WTC11 (cell line): ENCODE measurements around the gene SLC22A7. TPM values are rescaled to one million over a fixed set of nuclear protein-coding genes. Genes with fewer than 3 reads are reported as not detected.

ENCODE experiments used
- ATAC-seq: fragments of 200-7000 bp; cut with Tn5 transposase; 2 replicates; pipeline ENCODE4 v1.10.0; 2021; ENCODE audit warnings: mild to moderate bottlenecking, moderate library complexity
- CTCF ChIA-PET: fragments of 300-600 bp; sonication (Branson Sonifier 250); formaldehyde crosslinking; loops from one replicate; lab custom pipeline; 2021; ENCODE audit warnings: antibody characterized with exemption; lab: Charles Lee
- POLR2A ChIA-PET: fragments of 350-600 bp; sonication (Branson Sonifier 250); formaldehyde crosslinking; loops from one replicate; lab custom pipeline; 2021; ENCODE audit warnings: antibody characterized with exemption; lab: Charles Lee
- DNase-seq: peaks from one replicate; pipeline ENCODE4 v3.0.0; 2021; ENCODE audit warnings: low spot score
- H3K27ac Mint-ChIP-seq: 2 replicates; pipeline ENCODE4 v1.8.0; 2021; ENCODE audit warnings: mixed read lengths
- H3K27me3 Mint-ChIP-seq: 2 replicates; pipeline ENCODE4 v1.8.0; 2021; ENCODE audit warnings: low read depth, mild to moderate bottlenecking, moderate library complexity, mixed read lengths
- H3K36me3 Mint-ChIP-seq: 2 replicates; pipeline ENCODE4 v1.8.0; 2021; ENCODE audit warnings: mixed read lengths
- H3K4me1 Mint-ChIP-seq: 2 replicates; pipeline ENCODE4 v1.8.0; 2022; ENCODE audit warnings: mixed read lengths
- H3K4me3 Mint-ChIP-seq: 2 replicates; pipeline ENCODE4 v1.8.0; 2021; ENCODE audit warnings: mild to moderate bottlenecking, moderate library complexity, mixed read lengths
- H3K9me3 Mint-ChIP-seq: 2 replicates; pipeline ENCODE4 v1.8.0; 2021; ENCODE audit warnings: mixed read lengths
- FOXP1 ChIP-seq: sonication (generic); formaldehyde crosslinking; IDR thresholded peaks from 2 replicates; pipeline ENCODE4 v1.8.0; 2022; ENCODE audit warnings: missing genetic modification reagents, mild to moderate bottlenecking, moderate library complexity, borderline replicate concordance
- GABPB1 ChIP-seq: sonication (generic); formaldehyde crosslinking; IDR thresholded peaks from 2 replicates; pipeline ENCODE4 v1.8.1; 2023; ENCODE audit warnings: mild to moderate bottlenecking, missing genetic modification reagents
- GRHL2 ChIP-seq: fragments of 250-450 bp; sonication (Bioruptor Pico); IDR thresholded peaks from 2 replicates; pipeline ENCODE4 v1.8.0; 2022; ENCODE audit warnings: mild to moderate bottlenecking, moderate library complexity; ENCODE audit not compliant: insufficient replicate concordance, severe bottlenecking
- NFATC4 ChIP-seq: fragments of 250-450 bp; sonication (Bioruptor Pico); IDR thresholded peaks from 2 replicates; pipeline ENCODE4 v1.9.0; 2021; ENCODE audit warnings: mild to moderate bottlenecking
- NR1H2 ChIP-seq: sonication (generic); formaldehyde crosslinking; IDR thresholded peaks from 2 replicates; pipeline ENCODE4 v1.9.0; 2021; ENCODE audit warnings: mild to moderate bottlenecking, moderate library complexity, missing genetic modification reagents
- NR2C2 ChIP-seq: sonication (generic); formaldehyde crosslinking; IDR thresholded peaks from 2 replicates; pipeline ENCODE4 v1.8.0; 2022; ENCODE audit warnings: mild to moderate bottlenecking, missing genetic modification reagents
- SOX15 ChIP-seq: fragments of 250-450 bp; sonication (Bioruptor Pico); IDR thresholded peaks from 2 replicates; pipeline ENCODE4 v1.9.0; 2021; ENCODE audit warnings: mild to moderate bottlenecking
- total RNA-seq: library from RNA; stranded (reverse); gene quantifications from 3 replicates; pipeline ENCODE4 v1.2.3, GENCODE V29; 2021
- TF ChIP-seq, protein P1 (sequence below): sonication (generic); formaldehyde crosslinking; IDR thresholded peaks from 2 replicates; pipeline ENCODE4 v1.8.1; 2023; ENCODE audit warnings: mild to moderate bottlenecking, missing genetic modification reagents
- TF ChIP-seq, protein P2 (sequence below): sonication (generic); formaldehyde crosslinking; IDR thresholded peaks from 2 replicates; pipeline ENCODE4 v1.8.1; 2023; ENCODE audit warnings: mild to moderate bottlenecking, moderate library complexity, missing genetic modification reagents
- TF ChIP-seq, protein P3 (sequence below): sonication (generic); formaldehyde crosslinking; IDR thresholded peaks from 2 replicates; pipeline ENCODE4 v1.8.0; 2023; ENCODE audit warnings: mild to moderate bottlenecking, missing genetic modification reagents
- TF ChIP-seq, protein P4 (sequence below): fragments of 250-450 bp; sonication (Bioruptor Pico); IDR thresholded peaks from 2 replicates; pipeline ENCODE4 v1.9.0; 2021; ENCODE audit warnings: mild to moderate bottlenecking, borderline replicate concordance
- TF ChIP-seq, protein P5 (sequence below): sonication (generic); formaldehyde crosslinking; conservative IDR thresholded peaks from 2 replicates; pipeline ENCODE4 v1.8.1; 2022; ENCODE audit warnings: mild to moderate bottlenecking, missing genetic modification reagents

Gene SLC22A7
- total RNA-seq, 1 experiment from 2014 or later, result not detected

DNA sequence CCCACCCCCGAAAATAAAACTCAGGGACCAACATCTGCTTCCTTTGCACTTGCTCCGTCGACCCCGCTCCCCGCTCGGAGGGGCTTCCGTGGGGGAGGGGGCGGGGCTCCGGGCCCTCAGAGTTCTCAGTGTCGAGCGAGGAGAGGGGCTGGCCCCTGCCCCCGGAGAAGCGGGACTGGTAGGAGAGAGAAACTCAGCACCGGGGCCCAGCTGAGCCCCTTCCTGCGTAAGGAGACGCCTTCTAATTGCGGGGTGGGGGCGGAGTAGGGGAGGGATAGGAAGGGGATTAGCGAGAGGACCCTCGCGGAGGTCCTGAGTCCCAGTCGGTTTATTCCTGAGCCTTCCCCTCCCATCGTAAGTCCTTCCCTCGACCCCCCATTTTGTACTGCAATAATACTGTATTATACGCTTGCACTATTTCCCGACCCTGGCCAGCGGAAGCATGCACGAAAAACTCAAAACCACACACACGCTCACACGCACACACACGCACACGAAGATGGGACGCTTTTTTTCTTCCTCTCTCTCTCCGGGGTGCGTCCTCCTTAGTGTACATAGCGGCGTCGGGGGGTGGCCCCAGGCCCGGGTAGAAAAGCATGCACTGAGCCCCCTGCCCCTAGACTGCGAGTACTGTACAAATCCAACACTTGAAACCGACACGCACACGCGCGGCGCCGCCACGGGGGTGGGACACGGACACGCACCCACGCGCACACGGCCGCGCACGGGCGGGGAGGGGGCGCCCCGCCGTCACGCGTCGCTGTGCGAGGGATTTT is 22.1 kb upstream of the SLC22A7 start (continued):
- TF ChIP-seq, protein P1, sequence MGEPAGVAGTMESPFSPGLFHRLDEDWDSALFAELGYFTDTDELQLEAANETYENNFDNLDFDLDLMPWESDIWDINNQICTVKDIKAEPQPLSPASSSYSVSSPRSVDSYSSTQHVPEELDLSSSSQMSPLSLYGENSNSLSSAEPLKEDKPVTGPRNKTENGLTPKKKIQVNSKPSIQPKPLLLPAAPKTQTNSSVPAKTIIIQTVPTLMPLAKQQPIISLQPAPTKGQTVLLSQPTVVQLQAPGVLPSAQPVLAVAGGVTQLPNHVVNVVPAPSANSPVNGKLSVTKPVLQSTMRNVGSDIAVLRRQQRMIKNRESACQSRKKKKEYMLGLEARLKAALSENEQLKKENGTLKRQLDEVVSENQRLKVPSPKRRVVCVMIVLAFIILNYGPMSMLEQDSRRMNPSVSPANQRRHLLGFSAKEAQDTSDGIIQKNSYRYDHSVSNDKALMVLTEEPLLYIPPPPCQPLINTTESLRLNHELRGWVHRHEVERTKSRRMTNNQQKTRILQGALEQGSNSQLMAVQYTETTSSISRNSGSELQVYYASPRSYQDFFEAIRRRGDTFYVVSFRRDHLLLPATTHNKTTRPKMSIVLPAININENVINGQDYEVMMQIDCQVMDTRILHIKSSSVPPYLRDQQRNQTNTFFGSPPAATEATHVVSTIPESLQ (CRISPR knock-in tag), result no peak
- TF ChIP-seq, all 79 proteins: peak for 0

DNA sequence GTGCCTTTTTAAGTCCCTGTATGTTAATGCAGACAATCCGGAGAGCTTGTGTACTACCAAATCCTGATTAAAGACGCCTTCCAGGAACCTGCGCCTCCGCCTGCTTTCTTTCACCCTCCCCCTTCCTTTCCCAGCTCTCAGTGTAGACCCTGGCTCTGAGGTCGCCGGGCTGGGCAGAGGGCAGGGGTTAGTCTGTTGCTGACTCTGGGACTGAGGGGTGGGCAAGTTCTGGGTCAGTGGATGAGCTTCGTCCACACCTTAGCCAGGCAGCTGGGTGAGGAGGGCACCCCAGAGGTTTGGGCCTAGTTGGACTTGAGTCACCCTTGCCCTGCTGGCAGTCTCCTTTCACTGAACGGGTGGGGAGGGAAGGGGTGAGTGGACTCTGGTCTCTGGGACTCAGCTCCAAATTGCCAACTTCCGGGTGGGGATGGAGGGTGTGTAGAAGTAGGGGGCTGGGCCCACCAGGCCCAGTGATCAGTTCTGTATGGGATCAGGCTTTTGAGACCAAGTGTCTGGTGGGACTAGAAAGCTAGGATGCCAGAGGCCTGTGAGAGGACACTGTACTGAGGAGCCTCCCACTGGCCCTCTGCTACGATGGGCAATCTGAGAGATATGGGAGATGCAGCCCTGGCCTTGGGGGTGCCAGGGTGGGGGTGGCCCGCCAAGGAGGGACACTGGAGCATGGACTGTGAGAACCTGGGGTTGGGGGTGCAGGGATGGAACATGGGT is 21.3 kb upstream of the SLC22A7 start:
- Mint-ChIP-seq H3K4me1 (peaks cover 34% of the 10 kb centered on the region), H3K36me3 (no peaks in the 10 kb centered on the region), H3K27me3 (peaks cover 63% of the 10 kb centered on the region)
- no peak for DNase-seq
- ATAC-seq, result no peak; the same call in 1 of the 2 replicates
- TF ChIP-seq, protein P2, sequence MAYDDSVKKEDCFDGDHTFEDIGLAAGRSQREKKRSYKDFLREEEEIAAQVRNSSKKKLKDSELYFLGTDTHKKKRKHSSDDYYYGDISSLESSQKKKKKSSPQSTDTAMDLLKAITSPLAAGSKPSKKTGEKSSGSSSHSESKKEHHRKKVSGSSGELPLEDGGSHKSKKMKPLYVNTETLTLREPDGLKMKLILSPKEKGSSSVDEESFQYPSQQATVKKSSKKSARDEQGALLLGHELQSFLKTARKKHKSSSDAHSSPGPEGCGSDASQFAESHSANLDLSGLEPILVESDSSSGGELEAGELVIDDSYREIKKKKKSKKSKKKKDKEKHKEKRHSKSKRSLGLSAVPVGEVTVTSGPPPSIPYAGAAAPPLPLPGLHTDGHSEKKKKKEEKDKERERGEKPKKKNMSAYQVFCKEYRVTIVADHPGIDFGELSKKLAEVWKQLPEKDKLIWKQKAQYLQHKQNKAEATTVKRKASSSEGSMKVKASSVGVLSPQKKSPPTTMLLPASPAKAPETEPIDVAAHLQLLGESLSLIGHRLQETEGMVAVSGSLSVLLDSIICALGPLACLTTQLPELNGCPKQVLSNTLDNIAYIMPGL (CRISPR knock-in tag), result no peak
- TF ChIP-seq, protein P3, sequence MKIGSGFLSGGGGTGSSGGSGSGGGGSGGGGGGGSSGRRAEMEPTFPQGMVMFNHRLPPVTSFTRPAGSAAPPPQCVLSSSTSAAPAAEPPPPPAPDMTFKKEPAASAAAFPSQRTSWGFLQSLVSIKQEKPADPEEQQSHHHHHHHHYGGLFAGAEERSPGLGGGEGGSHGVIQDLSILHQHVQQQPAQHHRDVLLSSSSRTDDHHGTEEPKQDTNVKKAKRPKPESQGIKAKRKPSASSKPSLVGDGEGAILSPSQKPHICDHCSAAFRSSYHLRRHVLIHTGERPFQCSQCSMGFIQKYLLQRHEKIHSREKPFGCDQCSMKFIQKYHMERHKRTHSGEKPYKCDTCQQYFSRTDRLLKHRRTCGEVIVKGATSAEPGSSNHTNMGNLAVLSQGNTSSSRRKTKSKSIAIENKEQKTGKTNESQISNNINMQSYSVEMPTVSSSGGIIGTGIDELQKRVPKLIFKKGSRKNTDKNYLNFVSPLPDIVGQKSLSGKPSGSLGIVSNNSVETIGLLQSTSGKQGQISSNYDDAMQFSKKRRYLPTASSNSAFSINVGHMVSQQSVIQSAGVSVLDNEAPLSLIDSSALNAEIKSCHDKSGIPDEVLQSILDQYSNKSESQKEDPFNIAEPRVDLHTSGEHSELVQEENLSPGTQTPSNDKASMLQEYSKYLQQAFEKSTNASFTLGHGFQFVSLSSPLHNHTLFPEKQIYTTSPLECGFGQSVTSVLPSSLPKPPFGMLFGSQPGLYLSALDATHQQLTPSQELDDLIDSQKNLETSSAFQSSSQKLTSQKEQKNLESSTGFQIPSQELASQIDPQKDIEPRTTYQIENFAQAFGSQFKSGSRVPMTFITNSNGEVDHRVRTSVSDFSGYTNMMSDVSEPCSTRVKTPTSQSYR (CRISPR knock-in tag), result 0 out of 2 replicates have a peak, but pooled peaks have one; percentile 27
- TF ChIP-seq FOXP1 (CRISPR knock-in tag) (no peak), GABPB1 (CRISPR knock-in tag) (peak; percentile 57; the same call in 1 of the 2 replicates), NR1H2 (CRISPR knock-in tag) (no peak)
- TF ChIP-seq, all 79 proteins: peak for 2
- POLR2A ChIA-PET, result interaction anchor here (1.0 kb wide), 1 partner anchor 58 kb away, joined by 5 read pairs; no protein-coding TSS in a partner anchor
- H3K9me3 Mint-ChIP-seq, result no peaks in the 10 kb centered on the region
- H3K4me3 Mint-ChIP-seq, result peak overlapping the region; percentile 81
- H3K27ac Mint-ChIP-seq, result no peak overlapping the region
- CTCF ChIA-PET, result interaction anchor here (0.9 to 2.7 kb wide), 9 partner anchors 10 to 229 kb away, joined by 3 to 18 read pairs (median 3); partner anchors contain the start of gene DNPH1

DNA sequence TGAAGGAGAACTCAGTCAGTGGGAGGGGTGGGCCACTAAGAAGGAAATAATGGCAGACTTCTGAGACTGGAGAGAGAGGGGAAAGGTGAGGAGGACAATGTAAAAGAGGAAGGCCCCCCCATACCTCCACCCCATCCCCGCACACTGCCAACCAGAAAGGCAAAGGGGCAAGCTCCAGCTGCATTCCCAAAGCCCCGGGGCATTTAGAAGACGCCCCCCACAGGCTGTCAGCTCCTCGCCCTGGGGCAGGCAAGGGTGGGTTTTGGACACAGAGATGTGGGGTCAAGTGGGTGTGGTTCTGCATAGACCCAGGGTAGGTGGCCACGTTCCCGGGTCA is 20.8 kb upstream of the SLC22A7 start:
- ChIA-PET CTCF (interaction anchor here (0.5 to 2.7 kb wide), 8 partner anchors 10 to 246 kb away, joined by 3 to 18 read pairs (median 4); no protein-coding TSS in a partner anchor), POLR2A (interaction anchor here (1.0 kb wide), 1 partner anchor 57 kb away, joined by 5 read pairs; no protein-coding TSS in a partner anchor)
- H3K4me1 Mint-ChIP-seq, result peaks cover 34% of the 10 kb centered on the region
- no peaks in the 10 kb centered on the region for H3K9me3 Mint-ChIP-seq
- no peak overlapping the region for H3K4me3 Mint-ChIP-seq
- DNase-seq, result no peak
- no peak overlapping the region for H3K27ac Mint-ChIP-seq
- ATAC-seq, result no peak
- TF ChIP-seq, protein P4, sequence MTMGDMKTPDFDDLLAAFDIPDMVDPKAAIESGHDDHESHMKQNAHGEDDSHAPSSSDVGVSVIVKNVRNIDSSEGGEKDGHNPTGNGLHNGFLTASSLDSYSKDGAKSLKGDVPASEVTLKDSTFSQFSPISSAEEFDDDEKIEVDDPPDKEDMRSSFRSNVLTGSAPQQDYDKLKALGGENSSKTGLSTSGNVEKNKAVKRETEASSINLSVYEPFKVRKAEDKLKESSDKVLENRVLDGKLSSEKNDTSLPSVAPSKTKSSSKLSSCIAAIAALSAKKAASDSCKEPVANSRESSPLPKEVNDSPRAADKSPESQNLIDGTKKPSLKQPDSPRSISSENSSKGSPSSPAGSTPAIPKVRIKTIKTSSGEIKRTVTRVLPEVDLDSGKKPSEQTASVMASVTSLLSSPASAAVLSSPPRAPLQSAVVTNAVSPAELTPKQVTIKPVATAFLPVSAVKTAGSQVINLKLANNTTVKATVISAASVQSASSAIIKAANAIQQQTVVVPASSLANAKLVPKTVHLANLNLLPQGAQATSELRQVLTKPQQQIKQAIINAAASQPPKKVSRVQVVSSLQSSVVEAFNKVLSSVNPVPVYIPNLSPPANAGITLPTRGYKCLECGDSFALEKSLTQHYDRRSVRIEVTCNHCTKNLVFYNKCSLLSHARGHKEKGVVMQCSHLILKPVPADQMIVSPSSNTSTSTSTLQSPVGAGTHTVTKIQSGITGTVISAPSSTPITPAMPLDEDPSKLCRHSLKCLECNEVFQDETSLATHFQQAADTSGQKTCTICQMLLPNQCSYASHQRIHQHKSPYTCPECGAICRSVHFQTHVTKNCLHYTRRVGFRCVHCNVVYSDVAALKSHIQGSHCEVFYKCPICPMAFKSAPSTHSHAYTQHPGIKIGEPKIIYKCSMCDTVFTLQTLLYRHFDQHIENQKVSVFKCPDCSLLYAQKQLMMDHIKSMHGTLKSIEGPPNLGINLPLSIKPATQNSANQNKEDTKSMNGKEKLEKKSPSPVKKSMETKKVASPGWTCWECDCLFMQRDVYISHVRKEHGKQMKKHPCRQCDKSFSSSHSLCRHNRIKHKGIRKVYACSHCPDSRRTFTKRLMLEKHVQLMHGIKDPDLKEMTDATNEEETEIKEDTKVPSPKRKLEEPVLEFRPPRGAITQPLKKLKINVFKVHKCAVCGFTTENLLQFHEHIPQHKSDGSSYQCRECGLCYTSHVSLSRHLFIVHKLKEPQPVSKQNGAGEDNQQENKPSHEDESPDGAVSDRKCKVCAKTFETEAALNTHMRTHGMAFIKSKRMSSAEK, result no peak
- no peak for TF ChIP-seq NR2C2
- no peak for TF ChIP-seq GRHL2 (CRISPR knock-in tag)
- no peak for TF ChIP-seq SOX15
- TF ChIP-seq, protein P5, sequence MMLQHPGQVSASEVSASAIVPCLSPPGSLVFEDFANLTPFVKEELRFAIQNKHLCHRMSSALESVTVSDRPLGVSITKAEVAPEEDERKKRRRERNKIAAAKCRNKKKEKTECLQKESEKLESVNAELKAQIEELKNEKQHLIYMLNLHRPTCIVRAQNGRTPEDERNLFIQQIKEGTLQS (CRISPR knock-in tag), result no peak
- no peak for TF ChIP-seq NFATC4 (CRISPR knock-in tag)
- H3K36me3 Mint-ChIP-seq, result no peaks in the 10 kb centered on the region
- H3K27me3 Mint-ChIP-seq, result peaks cover 59% of the 10 kb centered on the region
